Activated CD4-positive, alpha-beta T cell treated with anti-CD3 and anti-CD28 coated beads for 48 hours (primary cell): Measurements from ENCODE around the gene MAML3.
A peak's percentile ranks its signal among the peaks of the same experiment; 100 is the strongest.

Experiments used
- DNase-seq: peaks from one replicate; pipeline ENCODE4 v3.0.0-alpha.2; 2020

MAML3 gene

DNA sequence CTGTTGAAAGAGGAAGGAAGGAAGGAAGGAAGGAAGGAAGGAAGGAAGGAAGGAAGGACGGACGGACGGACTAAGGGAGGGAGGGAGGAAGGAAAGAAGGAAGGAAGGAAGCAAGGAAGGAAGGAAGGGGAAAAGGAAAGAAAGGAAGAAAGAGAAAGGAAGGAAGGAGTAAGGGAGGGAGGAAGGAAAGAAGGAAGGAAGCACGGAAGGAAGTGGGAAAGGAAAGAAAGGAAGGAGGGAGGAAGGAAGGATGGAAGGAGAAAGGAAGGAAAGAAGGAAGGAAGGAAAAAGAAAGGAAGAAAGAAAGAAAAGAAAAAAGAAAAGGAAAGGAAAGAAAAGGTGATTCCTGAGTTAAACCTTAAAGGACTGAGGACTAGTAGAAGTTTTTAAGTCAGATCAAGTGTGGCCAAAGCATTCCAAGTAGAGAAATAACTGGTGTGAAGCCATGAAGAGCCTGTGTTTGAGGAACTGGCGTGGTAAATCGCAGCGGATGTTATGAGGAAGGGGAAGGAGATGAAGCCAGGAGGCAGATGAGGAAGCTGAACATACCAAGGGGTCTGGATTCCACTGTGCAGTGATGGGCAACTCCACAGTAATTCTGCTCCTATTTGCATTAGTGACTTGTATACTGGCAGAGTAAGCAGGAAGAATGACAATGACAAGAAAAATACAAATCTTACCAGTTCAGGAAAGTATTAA, 324.9 kb downstream of the MAML3 start:
- DNase-seq, result no peak

DNA sequence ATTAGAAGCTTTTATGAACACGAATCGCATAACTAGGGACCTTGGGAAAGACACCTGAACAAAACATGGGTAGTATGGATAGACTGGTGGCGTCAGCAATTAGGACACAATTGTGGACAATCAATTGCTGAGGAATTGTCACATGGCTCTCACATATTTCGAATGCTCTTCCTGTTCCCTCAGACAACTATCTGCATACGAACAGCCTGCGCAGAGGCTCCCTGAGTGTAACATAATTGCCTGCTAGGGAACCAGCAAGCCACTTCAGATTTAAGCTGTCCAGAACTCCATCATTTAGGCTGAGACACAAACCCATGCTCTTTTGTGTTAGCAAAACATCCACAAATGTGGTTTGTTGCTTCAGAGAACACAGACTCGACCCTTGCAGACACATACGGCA, 327.6 kb downstream of the MAML3 start:
- DNase-seq, result no peak

GRCh38 chr4:139825523-139826014, 328.4 kb downstream of the MAML3 start:
- DNase-seq, result no peak

DNA sequence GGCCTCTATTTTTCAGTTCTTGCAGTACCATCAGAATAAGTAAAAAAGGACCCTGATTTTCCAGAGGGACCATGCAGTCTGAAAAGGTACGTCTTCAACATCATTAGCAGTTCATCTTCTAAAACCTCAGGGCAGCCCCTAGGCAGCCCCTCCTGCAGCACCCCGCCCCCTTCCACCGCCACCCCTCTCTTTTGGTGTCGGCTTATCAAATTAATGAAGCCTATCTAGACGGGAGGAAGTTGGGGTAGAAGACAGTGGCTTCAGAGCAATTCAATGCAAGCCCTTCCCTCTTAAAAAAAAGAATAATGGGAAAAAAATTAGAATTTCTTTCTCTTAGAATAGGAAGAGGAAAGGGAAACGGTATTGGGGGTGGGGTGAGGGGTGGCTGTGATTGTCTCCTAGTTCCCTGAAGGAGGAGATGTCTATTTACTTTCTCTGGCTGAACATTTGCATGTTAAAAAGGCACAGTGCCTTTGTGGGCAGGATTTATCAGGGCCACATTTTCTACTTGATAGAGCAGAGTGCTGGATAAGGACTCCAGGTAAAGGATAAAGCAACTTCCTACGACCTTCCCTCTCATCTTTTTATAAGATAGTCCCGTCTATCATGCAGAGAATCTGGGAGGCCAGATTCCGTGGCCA, 329.0 kb downstream of the MAML3 start:
- no peak for DNase-seq

GRCh38 chr4:139823746-139824145, 330.2 kb downstream of the MAML3 start:
- DNase-seq, result no peak

GRCh38 chr4:139823345-139823744, 330.6 kb downstream of the MAML3 start:
- DNase-seq, result no peak

DNA sequence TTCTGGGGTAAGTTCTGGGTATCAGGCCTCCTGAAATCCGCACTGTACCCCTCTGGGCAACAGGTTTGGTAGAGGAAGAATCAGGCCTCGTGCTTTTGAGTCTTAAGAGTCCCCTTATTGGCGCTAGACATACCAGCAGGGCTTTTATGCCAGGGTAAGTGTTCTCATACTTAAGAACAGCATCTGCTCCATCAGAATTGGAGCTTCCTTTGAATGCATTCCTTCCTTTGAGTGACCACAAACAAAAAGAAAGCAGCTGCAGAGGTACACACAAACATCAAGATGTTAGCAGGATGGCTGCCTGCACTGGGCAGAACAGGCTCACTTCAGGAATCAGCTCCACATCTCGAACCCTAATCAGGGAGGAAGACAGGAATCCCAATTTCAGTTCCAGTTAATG, 331.6 kb downstream of the MAML3 start:
- no peak for DNase-seq

GRCh38 chr4:139819082-139819481, 334.9 kb downstream of the MAML3 start:
- DNase-seq, result no peak

DNA sequence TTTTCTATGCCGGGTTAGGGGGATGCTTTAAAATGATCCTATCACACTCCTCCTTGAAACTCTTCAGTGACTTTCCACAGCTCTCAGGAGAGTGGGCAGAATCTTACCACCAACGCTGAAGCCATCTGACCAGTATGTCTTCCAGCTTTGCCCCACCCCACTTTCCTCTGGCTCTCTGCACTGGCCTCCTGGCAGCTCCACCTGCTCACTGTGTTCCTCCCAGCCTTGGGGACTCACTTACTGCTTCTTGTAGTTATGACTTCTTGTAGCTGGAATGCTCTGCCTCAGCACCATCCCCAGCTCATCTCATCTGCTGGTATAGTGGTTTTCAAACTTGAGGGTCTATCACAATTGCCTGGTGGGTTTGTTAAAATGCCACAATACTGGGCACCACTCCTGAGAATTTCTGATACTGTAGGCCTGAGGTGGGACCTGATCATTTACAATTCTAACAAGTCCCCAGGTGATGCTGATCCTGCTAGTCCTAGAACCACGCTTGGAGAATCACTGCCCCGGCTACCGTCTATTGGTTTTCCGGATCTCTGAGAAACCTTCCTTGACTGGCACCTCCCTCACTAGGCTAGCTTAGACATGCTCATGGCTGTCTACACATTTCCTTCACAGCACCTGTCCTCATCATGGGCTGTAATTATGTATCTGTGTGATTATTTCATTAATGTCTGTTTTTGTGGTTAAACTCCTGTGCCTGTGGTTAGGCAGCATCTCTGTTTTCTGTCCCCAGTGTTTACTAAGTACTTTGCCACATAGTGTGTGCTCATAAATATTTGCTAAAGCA, 336.1 kb downstream of the MAML3 start:
- no peak for DNase-seq

DNA sequence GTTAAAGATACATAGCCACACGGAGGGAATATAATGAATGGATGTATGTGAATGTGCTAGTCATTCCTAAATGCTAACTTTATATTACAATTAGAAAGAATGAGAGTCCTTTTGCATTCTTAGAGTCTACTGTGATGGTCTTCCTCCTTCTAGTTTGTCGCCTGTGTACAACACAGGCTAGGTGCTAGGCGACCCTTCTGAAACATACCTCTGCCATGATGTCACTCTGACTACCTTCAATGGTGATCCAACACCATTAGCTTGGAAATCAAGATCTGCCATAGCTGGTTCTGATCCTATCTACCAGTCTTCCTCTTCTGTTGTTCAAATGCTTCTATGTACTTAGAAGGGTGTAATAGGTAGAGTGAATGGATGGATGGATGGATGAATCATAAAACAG, 337.1 kb downstream of the MAML3 start:
- no peak for DNase-seq

DNA sequence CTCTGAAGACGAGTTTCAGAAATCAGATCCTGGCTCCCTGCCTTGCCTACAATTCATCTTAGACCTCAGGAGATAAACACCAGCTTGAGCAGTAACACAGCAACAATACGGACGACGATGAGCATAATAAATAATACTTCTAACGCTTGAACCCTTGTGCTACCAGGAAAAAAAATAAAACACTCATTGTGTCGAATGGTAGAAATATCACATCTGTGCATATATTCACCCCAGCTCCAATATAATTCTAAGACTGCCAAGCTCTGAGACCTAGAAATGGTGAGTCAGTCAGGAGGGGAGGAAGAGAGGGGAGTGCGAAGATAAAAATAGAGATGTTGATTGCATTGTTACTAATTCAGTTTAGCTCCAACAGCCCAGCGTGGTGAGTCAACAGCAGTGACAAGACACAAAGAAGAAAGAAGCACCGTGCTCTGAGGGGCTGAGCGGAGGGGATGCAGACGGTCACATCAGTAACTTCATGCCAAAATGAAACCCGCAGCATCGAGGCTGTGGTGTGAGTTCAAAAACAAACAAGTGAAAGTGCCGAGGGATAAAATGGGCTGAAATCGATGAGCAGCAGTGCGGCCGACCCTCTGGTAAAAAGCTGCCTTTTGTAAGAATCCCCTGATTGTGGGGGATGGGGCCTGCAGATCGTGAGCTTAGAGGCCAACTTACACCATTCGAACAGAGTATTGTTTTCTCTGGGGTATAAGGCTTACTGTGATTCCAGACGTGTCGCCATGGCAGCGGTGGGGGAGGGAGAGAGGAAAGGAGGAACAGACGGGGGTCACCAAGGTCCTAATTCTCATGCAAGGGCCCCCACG, 338.0 kb downstream of the MAML3 start:
- DNase-seq, result peak; percentile 6

GRCh38 chr4:139814323-139815015, 339.5 kb downstream of the MAML3 start:
- no peak for DNase-seq

GRCh38 chr4:139813881-139814280, 340.1 kb downstream of the MAML3 start:
- no peak for DNase-seq

DNA sequence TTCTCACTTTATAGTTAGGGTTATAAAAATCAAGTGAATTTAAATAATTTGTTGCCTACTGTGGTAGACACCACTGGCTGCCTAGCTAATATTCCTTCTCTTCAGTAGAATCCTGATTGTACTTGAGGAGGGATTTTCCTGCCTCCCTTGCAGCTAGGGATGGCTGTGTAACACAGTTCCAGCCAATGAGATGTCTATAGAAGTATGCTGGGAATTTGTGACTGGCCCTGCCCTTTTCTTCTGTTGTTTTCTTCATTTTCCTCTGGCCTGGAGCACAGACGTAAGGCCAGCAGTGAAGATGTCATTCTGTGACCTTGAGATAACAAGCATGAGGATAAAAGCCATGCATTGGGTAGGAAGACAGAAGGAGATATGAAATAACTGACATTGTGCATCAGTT, 343.3 kb downstream of the MAML3 start:
- no peak for DNase-seq

DNA sequence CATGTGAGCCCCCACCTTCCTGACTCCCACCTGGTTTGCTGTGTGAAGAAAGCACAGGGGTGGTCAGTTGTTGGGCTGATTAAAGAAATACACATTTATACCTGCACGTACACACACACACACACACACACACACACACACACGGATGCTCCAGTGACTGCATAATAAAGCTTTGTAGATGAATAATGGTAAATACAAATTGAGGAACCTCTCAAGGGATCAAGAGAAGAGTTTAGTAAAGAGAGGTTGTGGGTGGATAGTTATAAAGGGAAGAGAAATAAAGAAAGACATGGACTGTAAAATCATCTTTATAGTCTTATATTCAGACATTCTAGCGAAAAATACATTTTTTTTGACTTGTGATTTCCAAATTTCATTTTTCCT, 344.2 kb downstream of the MAML3 start:
- DNase-seq, result no peak

DNA sequence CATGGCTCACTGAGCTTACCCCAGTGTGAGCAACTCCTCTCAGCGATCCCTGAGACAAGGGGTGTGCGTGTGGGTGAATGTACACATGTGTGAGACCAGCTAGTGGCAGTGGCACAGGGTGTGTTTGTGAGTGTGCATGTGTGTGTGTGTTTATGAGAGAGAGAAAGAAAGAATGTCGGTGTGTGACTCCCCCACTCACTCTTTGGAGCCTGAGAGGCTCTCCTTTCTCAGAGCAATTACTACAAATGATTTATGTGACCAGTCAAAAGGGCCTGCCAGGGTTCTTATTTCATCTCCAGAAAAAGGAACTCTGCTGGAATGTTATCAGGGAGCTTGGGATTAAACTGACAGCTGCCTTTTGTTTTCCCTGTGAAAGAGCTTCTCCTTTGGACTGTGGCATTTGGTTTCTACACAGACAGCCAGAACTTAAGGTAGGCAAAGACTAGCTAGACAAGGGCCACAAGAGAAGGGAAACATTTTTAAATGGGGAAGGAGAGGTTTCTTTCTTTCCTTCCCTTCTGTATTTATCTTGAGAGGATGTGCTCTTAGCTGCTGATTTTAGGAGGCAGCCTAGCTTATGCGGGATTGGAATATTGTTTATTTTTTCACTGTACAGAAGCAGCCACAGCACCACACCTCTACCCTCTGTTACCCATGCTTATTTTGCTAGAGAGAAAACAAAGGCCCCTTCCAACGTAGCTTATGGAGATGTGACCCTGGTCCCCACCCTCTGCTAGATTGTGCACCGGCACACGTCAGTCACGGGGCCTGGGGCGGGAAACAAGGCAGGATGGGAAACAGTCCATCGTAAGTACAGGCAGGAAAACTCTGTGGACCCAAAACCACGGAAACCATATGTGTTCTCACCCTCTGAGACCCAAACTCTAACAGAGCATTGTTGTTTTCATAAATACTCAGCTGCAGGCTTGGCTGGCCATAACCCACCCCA, 344.9 kb downstream of the MAML3 start:
- DNase-seq, result no peak

DNA sequence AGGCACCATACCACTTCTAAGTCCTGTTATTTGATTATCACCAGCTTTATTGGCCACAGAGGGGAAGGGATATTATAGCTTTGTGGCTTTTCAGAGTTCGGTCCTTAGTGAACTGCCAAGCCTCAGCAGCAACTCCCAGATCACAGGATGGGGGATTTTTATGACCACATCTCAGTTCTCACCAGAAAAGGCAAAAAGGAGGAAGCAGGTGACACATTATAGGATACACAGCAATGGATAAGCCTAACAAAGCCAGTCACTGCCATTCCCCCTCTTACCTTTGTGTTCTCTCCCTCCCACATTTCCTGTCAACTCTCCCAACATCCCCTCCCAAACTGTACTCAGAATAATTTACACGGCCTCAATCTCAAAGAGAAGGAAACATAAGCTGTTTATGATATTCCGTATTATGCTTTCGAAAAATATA, 345.6 kb downstream of the MAML3 start:
- DNase-seq, result no peak

DNA sequence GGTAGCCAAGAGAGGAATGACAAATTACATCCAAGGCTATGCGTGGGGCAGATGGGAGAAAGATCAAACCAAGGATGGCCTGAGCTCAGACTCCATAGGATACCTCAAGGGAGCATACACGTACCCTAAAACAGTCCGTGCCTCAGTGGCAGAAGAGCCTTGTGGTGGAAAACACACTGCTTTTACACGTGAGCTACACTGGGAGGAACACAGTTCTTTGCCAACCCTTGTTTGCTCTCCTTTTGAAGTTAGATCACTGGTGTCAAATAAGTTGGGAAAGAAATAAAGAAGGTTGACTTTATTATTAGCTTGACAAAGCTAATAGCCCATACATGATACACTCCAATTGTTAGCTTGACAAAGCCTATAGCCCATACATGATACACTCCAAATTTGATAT, 346.5 kb downstream of the MAML3 start:
- DNase-seq, result no peak

- no peak for DNase-seq
Measured at GRCh38 chr4:139806929-139807328, 347.1 kb downstream of the MAML3 start.

DNA sequence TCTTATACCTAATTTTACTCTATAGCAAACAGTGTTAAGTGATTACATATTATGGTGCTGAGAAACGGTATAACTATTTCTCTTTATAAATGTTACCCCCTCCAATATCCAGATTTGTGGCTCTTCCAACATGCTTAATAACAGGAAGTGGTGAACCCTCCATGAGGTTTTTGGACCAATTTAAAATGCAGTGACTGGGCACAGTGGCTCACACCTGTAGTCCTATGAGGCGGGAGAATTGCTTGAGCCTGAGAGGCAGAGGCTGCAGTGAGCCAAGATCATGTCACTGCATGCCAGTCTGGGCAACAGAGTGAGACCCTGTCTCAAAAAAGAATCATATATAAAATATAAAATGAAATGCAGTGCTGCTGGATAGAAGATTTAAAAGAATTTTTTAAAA, 351.1 kb downstream of the MAML3 start:
- DNase-seq, result no peak

GRCh38 chr4:139802488-139802887, 351.5 kb downstream of the MAML3 start:
- no peak for DNase-seq
